Panc1 (cell line): ENCODE results near the gene YIPF4.

Experiments
- POLR2AphosphoS5 ChIP-seq: IDR thresholded peaks from 2 replicates; pipeline ENCODE4 v1.6.1; 2012; ENCODE audit warnings: mild to moderate bottlenecking, low read depth, low read length, moderate library complexity
- SIN3A ChIP-seq: IDR thresholded peaks from 2 replicates; pipeline ENCODE4 v1.6.1; 2012; ENCODE audit warnings: low read depth, mild to moderate bottlenecking, low read length, moderate library complexity, borderline replicate concordance; ENCODE audit not compliant: insufficient read depth
- TCF7L2 ChIP-seq: IDR thresholded peaks from 2 replicates; pipeline ENCODE4 v1.6.1; 2011; ENCODE audit warnings: mild to moderate bottlenecking, low read depth, low read length, inconsistent platforms
- TF ChIP-seq, protein P1 (sequence below): fragments of 450-650 bp; IDR thresholded peaks from 2 replicates; pipeline ENCODE4 v1.5.1; 2017; ENCODE audit warnings: mild to moderate bottlenecking

DNA sequence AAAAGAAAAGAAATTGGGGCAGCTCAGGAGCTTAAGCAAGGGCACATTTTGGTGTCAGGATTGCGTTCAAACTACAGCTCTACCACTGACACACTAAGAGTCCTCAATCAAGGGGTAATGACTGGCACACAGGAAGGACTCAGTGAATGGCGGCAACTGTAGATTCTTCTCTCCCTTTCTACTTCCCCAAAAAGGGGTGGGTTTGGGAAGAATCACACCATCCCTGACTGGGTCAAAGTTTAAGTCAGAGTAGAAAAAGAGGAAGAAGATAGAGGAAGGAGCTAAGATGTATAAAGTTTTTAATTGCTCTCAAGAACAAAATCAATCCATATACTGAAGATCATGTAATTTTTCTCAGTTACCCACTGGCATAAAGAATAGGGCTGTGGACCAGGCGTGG, 15.6 kb upstream of the YIPF4 start:
- TF ChIP-seq, protein P1, sequence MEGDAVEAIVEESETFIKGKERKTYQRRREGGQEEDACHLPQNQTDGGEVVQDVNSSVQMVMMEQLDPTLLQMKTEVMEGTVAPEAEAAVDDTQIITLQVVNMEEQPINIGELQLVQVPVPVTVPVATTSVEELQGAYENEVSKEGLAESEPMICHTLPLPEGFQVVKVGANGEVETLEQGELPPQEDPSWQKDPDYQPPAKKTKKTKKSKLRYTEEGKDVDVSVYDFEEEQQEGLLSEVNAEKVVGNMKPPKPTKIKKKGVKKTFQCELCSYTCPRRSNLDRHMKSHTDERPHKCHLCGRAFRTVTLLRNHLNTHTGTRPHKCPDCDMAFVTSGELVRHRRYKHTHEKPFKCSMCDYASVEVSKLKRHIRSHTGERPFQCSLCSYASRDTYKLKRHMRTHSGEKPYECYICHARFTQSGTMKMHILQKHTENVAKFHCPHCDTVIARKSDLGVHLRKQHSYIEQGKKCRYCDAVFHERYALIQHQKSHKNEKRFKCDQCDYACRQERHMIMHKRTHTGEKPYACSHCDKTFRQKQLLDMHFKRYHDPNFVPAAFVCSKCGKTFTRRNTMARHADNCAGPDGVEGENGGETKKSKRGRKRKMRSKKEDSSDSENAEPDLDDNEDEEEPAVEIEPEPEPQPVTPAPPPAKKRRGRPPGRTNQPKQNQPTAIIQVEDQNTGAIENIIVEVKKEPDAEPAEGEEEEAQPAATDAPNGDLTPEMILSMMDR: no peak
- TF ChIP-seq POLR2AphosphoS5 (no peak), TCF7L2 (no peak), SIN3A (no peak)
